DND-41 (cell line): ENCODE results near the gene RSPH10B2.
"Not testable (repeated sequence)": the region's sequence is repeated elsewhere in the genome, so short reads cannot be mapped to it uniquely, and the experiment has no call there.

ENCODE experiments used
- ATAC-seq: fragments of 200-7000 bp; cut with Tn5 transposase; 3 replicates; pipeline ENCODE4 v1.9.1; 2021; ENCODE audit warnings: low read depth; ENCODE audit not compliant: insufficient read depth
- DNase-seq: peaks from one replicate; pipeline ENCODE4 v3.0.0-alpha.2; 2020
- H2AFZ ChIP-seq: 2 replicates; pipeline ENCODE4 v1.6.0; 2012; ENCODE audit warnings: low read depth, low read length
- H3K27ac ChIP-seq: 2 replicates; pipeline ENCODE4 v1.5.1; 2012; ENCODE audit warnings: low read length, inconsistent platforms
- H3K27me3 ChIP-seq: fragments of 200-600 bp; sonication (generic); 2 replicates; pipeline ENCODE4 v1.6.0; 2012; ENCODE audit warnings: low read length, mild to moderate bottlenecking, inconsistent platforms; ENCODE audit not compliant: insufficient read depth, poor library complexity
- H3K36me3 ChIP-seq: 2 replicates; pipeline ENCODE4 v1.5.1; 2012; ENCODE audit warnings: low read length, inconsistent platforms; ENCODE audit not compliant: insufficient read depth
- H3K4me1 ChIP-seq: 2 replicates; pipeline ENCODE4 v1.5.1; 2012; ENCODE audit warnings: mild to moderate bottlenecking, low read length; ENCODE audit not compliant: insufficient read depth
- H3K4me2 ChIP-seq: 2 replicates; pipeline ENCODE4 v1.6.0; 2012; ENCODE audit warnings: mild to moderate bottlenecking, moderate library complexity, low read length, inconsistent platforms; ENCODE audit not compliant: insufficient read depth
- H3K4me3 ChIP-seq, 2 experiments: fragments of 200-600 bp in 1 of 2; shearing (Covaris generic) in 1 of 2; 2 replicates each; pipeline ENCODE4 v1.5.1; 2012 to 2016; ENCODE audit warnings: inconsistent platforms in 2 of 2, low read length in 2 of 2, mild to moderate bottlenecking in 2 of 2, low read depth in 1 of 2, moderate library complexity in 1 of 2
- H3K79me2 ChIP-seq: 2 replicates; pipeline ENCODE4 v1.6.0; 2012; ENCODE audit warnings: low read length, inconsistent platforms; ENCODE audit not compliant: insufficient read depth
- H3K9ac ChIP-seq: 2 replicates; pipeline ENCODE4 v1.6.0; 2012; ENCODE audit warnings: low read depth, mild to moderate bottlenecking, inconsistent platforms, low read length, moderate library complexity
- H3K9me3 ChIP-seq: 2 replicates; pipeline ENCODE4 v1.5.1; 2012; ENCODE audit warnings: low read length, moderate library complexity, mild to moderate bottlenecking, inconsistent platforms; ENCODE audit not compliant: insufficient read depth, severe bottlenecking
- H4K20me1 ChIP-seq: 2 replicates; pipeline ENCODE4 v1.6.0; 2012; ENCODE audit warnings: low read length; ENCODE audit not compliant: insufficient read depth
- EZH2 ChIP-seq: IDR thresholded peaks from 3 replicates; pipeline ENCODE4 v1.6.1; 2012; ENCODE audit warnings: borderline replicate concordance, low read depth, mild to moderate bottlenecking, moderate library complexity, low read length, inconsistent platforms; ENCODE audit not compliant: severe bottlenecking
- TF ChIP-seq, protein P1 (sequence below): IDR thresholded peaks from 2 replicates; pipeline ENCODE4 v1.5.1; 2012; ENCODE audit warnings: borderline replicate concordance, low read length, moderate library complexity, mild to moderate bottlenecking; ENCODE audit not compliant: poor library complexity, severe bottlenecking; ENCODE audit errors: extremely low read depth

Gene RSPH10B2

DNA sequence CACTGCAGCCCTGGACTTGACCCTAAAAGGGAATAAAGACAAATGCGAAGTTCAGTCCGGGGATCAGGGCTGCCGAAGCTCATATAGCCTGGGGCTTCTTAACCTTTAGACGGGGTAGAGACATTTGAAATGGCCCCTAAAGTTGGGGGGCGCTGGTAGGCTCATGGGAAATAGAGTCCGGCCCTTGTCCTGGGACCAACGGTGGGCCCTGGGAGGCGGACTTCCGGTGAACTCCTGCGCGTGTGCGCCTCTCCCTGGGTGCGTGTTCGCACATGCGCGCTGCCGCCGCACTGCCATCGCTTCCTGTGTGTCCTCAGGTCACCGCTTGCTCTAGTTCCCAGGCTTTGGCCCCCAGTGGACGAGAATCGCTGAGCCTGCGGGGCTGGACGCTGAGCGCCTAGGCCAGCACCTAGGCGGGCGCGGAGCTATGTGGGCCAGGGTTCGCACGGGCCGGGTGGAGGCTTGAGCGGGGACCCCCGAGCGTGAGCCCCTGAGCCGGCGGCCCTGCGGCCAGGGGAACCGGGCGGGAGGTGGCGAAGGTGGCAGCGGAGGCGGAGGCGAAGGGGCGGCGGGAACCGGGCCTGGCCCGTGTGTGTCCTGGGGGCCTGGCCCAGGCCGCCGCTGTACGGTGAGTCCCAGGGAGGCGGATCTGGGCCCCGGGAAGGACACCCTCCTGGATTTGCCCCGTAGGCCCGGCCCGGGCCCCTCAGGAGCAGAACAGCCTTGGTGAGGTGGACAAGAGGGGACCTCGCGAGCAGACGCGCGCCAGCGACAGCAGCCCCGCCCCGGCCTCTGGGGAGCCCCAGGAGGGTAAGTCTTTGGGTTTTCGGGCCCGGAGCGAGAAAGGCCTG lies 24.2 kb upstream of the RSPH10B2 start:
- Histone ChIP-seq H3K36me3 (peaks cover 40% of the 10 kb centered on the region), H3K4me3 (peak overlapping the region; percentile 55 to 83; a peak in 3 of 4 replicates), H3K27ac (peak overlapping the region; percentile 88), H3K4me1 (peaks cover 23% of the 10 kb centered on the region), H3K9ac (peak overlapping the region; percentile 91), H3K27me3 (no peaks in the 10 kb centered on the region), H3K9me3 (no peaks in the 10 kb centered on the region), H2AFZ (peak overlapping the region; percentile 79), H3K4me2 (peak overlapping the region; percentile 67), H4K20me1 (peaks cover 11% of the 10 kb centered on the region; the same call in 1 of the 2 replicates), H3K79me2 (peaks cover 39% of the 10 kb centered on the region)
- ATAC-seq (peak; percentile 98), DNase-seq (peak; percentile 87)
- TF ChIP-seq, protein P1, sequence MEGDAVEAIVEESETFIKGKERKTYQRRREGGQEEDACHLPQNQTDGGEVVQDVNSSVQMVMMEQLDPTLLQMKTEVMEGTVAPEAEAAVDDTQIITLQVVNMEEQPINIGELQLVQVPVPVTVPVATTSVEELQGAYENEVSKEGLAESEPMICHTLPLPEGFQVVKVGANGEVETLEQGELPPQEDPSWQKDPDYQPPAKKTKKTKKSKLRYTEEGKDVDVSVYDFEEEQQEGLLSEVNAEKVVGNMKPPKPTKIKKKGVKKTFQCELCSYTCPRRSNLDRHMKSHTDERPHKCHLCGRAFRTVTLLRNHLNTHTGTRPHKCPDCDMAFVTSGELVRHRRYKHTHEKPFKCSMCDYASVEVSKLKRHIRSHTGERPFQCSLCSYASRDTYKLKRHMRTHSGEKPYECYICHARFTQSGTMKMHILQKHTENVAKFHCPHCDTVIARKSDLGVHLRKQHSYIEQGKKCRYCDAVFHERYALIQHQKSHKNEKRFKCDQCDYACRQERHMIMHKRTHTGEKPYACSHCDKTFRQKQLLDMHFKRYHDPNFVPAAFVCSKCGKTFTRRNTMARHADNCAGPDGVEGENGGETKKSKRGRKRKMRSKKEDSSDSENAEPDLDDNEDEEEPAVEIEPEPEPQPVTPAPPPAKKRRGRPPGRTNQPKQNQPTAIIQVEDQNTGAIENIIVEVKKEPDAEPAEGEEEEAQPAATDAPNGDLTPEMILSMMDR = no peak
- TF ChIP-seq EZH2 = no peak

DNA sequence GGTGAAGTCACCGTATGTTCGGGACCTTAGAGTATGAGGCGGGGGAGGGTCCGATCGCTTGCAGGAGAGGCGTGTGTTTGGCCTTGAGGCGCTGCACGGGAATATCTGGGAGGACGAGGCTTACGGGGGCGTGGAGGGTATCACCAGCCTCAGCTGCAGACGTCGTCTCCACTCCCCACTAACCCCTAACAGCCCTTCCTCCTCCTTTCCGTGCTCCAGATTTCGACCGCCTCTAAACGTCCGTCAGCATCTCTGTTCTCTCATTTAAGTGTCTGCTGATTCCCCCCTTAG lies 23.6 kb upstream of the RSPH10B2 start:
- TF ChIP-seq, protein P1 = no peak
- no peak for TF ChIP-seq EZH2
- Histone ChIP-seq H4K20me1 (peaks cover 11% of the 10 kb centered on the region; the same call in 1 of the 2 replicates), H3K9me3 (no peaks in the 10 kb centered on the region), H3K36me3 (peaks cover 45% of the 10 kb centered on the region), H3K4me2 (peak overlapping the region; percentile 67), H3K27ac (peak overlapping the region; percentile 88), H2AFZ (peak overlapping the region; percentile 79; the same call in 1 of the 2 replicates), H3K4me3 (peak overlapping the region; percentile 55 to 83; a peak in 3 of 4 replicates), H3K79me2 (peaks cover 44% of the 10 kb centered on the region), H3K27me3 (no peaks in the 10 kb centered on the region), H3K9ac (peak overlapping the region; percentile 91), H3K4me1 (peaks cover 23% of the 10 kb centered on the region)
- DNase-seq = peak; percentile 36
- no peak; the same call in 1 of the 3 replicates for ATAC-seq

DNA sequence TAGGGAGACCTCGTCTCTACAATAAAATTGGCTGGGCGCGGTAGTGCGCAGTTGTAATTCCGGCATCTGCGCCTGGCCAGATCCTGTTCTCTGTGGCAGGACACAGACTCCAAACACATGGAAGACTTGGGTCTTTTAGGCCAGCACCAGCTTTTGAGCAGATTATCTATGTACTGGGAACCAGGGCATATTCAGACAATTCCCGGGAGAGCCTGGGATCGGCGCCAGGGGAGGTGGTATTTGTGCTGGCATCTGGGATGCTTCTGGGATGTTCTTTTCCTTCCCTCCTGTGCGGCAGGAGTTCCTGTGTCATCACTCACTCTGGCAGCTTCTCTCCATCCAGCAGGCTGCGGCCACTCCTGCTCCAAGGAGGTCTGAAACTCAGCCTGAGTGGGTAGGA lies 15.5 kb upstream of the RSPH10B2 start:
- H3K9ac ChIP-seq, H3K4me3 ChIP-seq, DNase-seq, H3K4me1 ChIP-seq, H4K20me1 ChIP-seq, H3K9me3 ChIP-seq, H3K27ac ChIP-seq, H2AFZ ChIP-seq, ATAC-seq, H3K27me3 ChIP-seq, H3K4me2 ChIP-seq: not testable (repeated sequence)
- Histone ChIP-seq H3K79me2 (peaks cover 29% of the 10 kb centered on the region), H3K36me3 (peaks cover 44% of the 10 kb centered on the region)

DNA sequence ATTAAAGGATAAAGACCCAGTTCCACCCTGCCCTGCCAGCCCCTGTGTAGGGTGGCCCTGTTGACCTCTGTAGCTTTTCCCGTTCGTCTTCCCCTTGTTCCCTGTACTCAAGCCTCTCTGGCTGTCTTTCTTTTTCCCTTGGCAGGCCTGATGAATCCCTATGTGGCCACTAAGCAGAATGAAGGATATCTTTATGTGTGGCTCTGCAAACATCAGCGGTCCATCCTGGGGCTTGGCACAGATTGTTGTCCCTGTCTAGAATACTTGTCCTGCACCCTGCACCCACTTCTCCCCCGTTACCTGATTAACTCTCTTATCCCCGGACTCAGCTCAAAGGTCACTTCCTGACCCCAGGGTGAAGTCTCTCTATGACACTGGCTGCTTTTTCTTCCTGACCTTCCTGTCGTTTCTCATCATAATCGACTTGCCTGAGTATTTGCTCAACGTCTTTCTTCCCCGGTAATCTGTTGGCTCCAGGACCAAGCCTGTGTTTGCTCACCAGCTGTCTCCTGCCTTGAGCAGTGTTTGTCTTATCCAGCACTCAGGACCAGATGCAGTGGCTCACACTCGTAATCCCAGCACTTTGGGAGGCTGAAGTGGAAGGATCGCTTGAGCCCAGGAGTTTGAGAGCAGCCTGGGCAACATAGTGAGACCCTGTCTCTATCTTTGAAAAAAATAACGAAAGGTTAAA lies 9.3 kb upstream of the RSPH10B2 start:
- H3K4me2 ChIP-seq, H3K9ac ChIP-seq, H3K4me1 ChIP-seq, H3K27ac ChIP-seq, DNase-seq, H4K20me1 ChIP-seq, H3K79me2 ChIP-seq, H3K9me3 ChIP-seq, H2AFZ ChIP-seq, H3K4me3 ChIP-seq, ATAC-seq, H3K36me3 ChIP-seq, H3K27me3 ChIP-seq: not testable (repeated sequence)

DNA sequence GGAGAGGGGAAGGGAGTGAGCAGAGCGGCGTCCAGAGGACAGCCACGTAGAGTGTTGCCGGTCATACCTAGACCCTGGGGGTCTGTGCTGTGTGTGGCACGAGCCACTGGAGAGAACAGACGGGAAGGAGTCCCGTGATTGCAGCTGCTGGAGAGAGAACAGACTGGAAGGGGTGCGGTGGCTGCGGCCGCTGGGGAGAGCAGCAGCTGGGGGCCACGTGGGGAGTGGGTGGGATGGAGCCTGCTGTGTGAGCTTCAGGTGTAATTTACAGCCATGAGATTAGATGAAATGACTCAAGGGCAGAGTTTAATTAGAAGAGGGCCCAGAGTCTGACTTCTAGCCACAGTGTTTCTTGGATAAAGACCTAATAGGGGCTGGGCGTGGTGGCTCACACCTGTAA lies 4.6 kb upstream of the RSPH10B2 start:
- H3K27ac ChIP-seq, H3K4me1 ChIP-seq, H3K79me2 ChIP-seq, H3K27me3 ChIP-seq, H3K9me3 ChIP-seq, DNase-seq, H3K36me3 ChIP-seq, H3K9ac ChIP-seq, H3K4me2 ChIP-seq, H4K20me1 ChIP-seq, ATAC-seq, H2AFZ ChIP-seq, H3K4me3 ChIP-seq: not testable (repeated sequence)

DNA sequence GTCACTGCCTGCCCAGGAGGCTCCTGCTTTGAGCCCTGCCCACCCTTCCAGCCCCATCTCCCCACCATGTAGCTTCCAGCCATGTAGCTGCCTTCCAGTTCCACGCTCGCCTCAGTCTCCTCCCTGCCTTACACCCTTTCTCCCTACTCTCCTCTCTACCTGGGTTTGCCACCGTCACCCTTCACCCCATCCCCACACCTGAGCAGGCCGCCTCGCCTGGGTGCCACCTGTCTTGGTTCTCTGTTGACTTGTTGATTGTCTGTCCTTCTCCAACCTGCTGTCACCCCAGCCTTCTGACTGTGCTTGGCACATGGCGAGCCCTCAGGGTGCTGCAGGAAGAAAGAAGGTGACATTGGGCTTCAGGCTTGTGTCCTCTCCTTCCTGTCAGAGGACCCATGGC lies 3.7 kb upstream of the RSPH10B2 start:
- not testable (repeated sequence) for H3K4me1 ChIP-seq, DNase-seq, H3K9me3 ChIP-seq, H3K4me3 ChIP-seq, H3K9ac ChIP-seq, H3K4me2 ChIP-seq, H2AFZ ChIP-seq, ATAC-seq, H4K20me1 ChIP-seq, H3K36me3 ChIP-seq, H3K27me3 ChIP-seq, H3K27ac ChIP-seq, H3K79me2 ChIP-seq
